A549 (cell line): ENCODE data around the gene GP1BA. TPM values are rescaled to one million over a fixed set of nuclear protein-coding genes. Genes with fewer than 3 reads are reported as not detected.
"Not testable (repeated sequence)": the region's sequence is repeated elsewhere in the genome, so short reads cannot be mapped to it uniquely, and the experiment has no call there.

Source experiments
- ATAC-seq, 2 experiments: fragments of 200-7000 bp in 1 of 2; fragments of >200 bp in 1 of 2; cut with Nextera tagmentation in 1 of 2; cut with Tn5 transposase in 1 of 2; 3 replicates each; pipeline versions ENCODE4 v1.8.0 to v1.9.1; 2018 to 2020; ENCODE audit warnings: mild to moderate bottlenecking in 1 of 2, moderate library complexity in 1 of 2
- CTCF ChIA-PET: fragments of 300-600 bp; sonication (Branson Sonifier 250); formaldehyde crosslinking; extraction: SDS; loops from one replicate; lab custom pipeline; 2021; ENCODE audit warnings: antibody characterized with exemption, inconsistent platforms; lab: Yijun Ruan, JAX
- POLR2A ChIA-PET: fragments of 350-600 bp; formaldehyde crosslinking; extraction: SDS; loops from one replicate; lab custom pipeline; 2021; ENCODE audit warnings: antibody characterized with exemption, inconsistent platforms; lab: Yijun Ruan, JAX
- DNase-seq, 2 experiments: peaks; one replicate each; pipeline versions ENCODE4 v3.0.0 to v3.0.0-alpha.2; 2011 to 2016; ENCODE audit warnings: low read depth in 1 of 2, low spot score in 1 of 2
- FAIRE-seq: peaks from 2 replicates; lab custom pipeline; 2011; peaks lifted over from hg19 to GRCh38; lab: Jason Lieb, UNC
- H3K27ac ChIP-seq, 2 experiments: fragments of >200 bp; sonication (Bioruptor Twin); formaldehyde crosslinking; 3 replicates each; pipeline ENCODE4 v1.5.1; 2016 to 2017
- H3K4me1 ChIP-seq: fragments of >200 bp; sonication (Bioruptor Twin); formaldehyde crosslinking; 3 replicates; pipeline ENCODE4 v1.6.1; 2016
- H3K4me2 ChIP-seq: fragments of >200 bp; sonication (Bioruptor Twin); formaldehyde crosslinking; 3 replicates; pipeline ENCODE4 v1.6.1; 2016
- H3K4me3 ChIP-seq: fragments of >200 bp; sonication (Bioruptor Twin); formaldehyde crosslinking; 3 replicates; pipeline ENCODE4 v1.5.1; 2016
- H3K9me3 ChIP-seq: fragments of >200 bp; sonication (Bioruptor Twin); formaldehyde crosslinking; 3 replicates; pipeline ENCODE4 v1.6.1; 2016
- CBX2 ChIP-seq: fragments of 200-600 bp; sonication (generic); IDR thresholded peaks from 2 replicates; pipeline ENCODE4 v1.6.1; 2016; ENCODE audit warnings: low read depth, mild to moderate bottlenecking, borderline replicate concordance
- CHD4 ChIP-seq: fragments of 200-600 bp; sonication (generic); IDR thresholded peaks from 2 replicates; pipeline ENCODE4 v1.6.1; 2016; ENCODE audit warnings: antibody characterized with exemption, mild to moderate bottlenecking, borderline replicate concordance
- EHF ChIP-seq: fragments of 250-450 bp; sonication (Bioruptor Pico); IDR thresholded peaks from 2 replicates; pipeline ENCODE4 v1.5.0; 2020; ENCODE audit warnings: mild to moderate bottlenecking
- EHMT2 ChIP-seq: fragments of 200-600 bp; sonication (generic); IDR thresholded peaks from 2 replicates; pipeline ENCODE4 v1.6.1; 2016; ENCODE audit warnings: antibody characterized with exemption, low read depth, mild to moderate bottlenecking, moderate library complexity
- EP300 ChIP-seq, 2 experiments: fragments of >200 bp; sonication (Bioruptor Twin); formaldehyde crosslinking; IDR thresholded peaks; 2 replicates in 1 of 2; 3 replicates in 1 of 2; pipeline ENCODE4 v1.6.1; 2016 to 2017
- FOSL2 ChIP-seq, 2 experiments: fragments of 450-650 bp in 1 of 2; fragments of >200 bp in 1 of 2; sonication (Bioruptor Twin) in 1 of 2; formaldehyde crosslinking; IDR thresholded peaks; 2 replicates each; pipeline versions ENCODE4 v1.5.0 to v1.6.1; 2016 to 2020; ENCODE audit warnings: mild to moderate bottlenecking in 1 of 2, moderate library complexity in 1 of 2
- HDAC2 ChIP-seq: fragments of 200-600 bp; sonication (generic); IDR thresholded peaks from 2 replicates; pipeline ENCODE4 v1.6.1; 2016
- HOXA7 ChIP-seq: fragments of 250-450 bp; sonication (Bioruptor Pico); IDR thresholded peaks from 2 replicates; pipeline ENCODE4 v1.5.0; 2020; ENCODE audit warnings: mild to moderate bottlenecking, moderate library complexity
- HOXB5 ChIP-seq: fragments of 250-450 bp; sonication (Bioruptor Pico); IDR thresholded peaks from 2 replicates; pipeline ENCODE4 v1.5.0; 2020; ENCODE audit warnings: mild to moderate bottlenecking, moderate library complexity
- JUNB ChIP-seq: fragments of >200 bp; sonication (Bioruptor Twin); formaldehyde crosslinking; IDR thresholded peaks from 2 replicates; pipeline ENCODE4 v1.6.1; 2016
- MAFK ChIP-seq: fragments of 450-650 bp; IDR thresholded peaks from 2 replicates; pipeline ENCODE4 v1.6.1; 2014; ENCODE audit not compliant: partially characterized antibody
- MAX ChIP-seq: IDR thresholded peaks from 2 replicates; pipeline ENCODE4 v1.6.1; 2012
- PHF8 ChIP-seq: fragments of 200-600 bp; sonication (generic); IDR thresholded peaks from 2 replicates; pipeline ENCODE4 v1.6.1; 2016; ENCODE audit warnings: low read depth, mild to moderate bottlenecking, antibody characterized with exemption, moderate library complexity, borderline replicate concordance
- POLR2A ChIP-seq: IDR thresholded peaks from 2 replicates; pipeline ENCODE4 v1.6.1; 2012; ENCODE audit warnings: mild to moderate bottlenecking, low read length
- POLR2AphosphoS2 ChIP-seq: conservative IDR thresholded peaks from 2 replicates; pipeline ENCODE4 v1.6.1; 2012; ENCODE audit warnings: low read length, improper control_type of control experiment, inconsistent platforms
- REST ChIP-seq: fragments of 200-600 bp; sonication (generic); IDR thresholded peaks from 2 replicates; pipeline ENCODE4 v1.6.1; 2016; ENCODE audit warnings: antibody characterized with exemption, mild to moderate bottlenecking, moderate library complexity
- WGBS: methylation state at CpG from one replicate; pipeline ENCODE4 v1.1.6; 2017; ENCODE audit errors: missing lambda C conversion rate; 5-methylcytosine and 5-hydroxymethylcytosine counted together
- polyA plus RNA-seq, 4 experiments: library from polyadenylated mRNA; depleted of rRNA in 3 of 4; stranded (reverse); fragments of >200 nt; fragmentation: RNase III in 1 of 4; extraction: RNeasy Plus Mini Kit Qiagen cat#74134 plus additional on column Dnase treatment in 1 of 4; gene quantifications; 2 replicates in 3 of 4; 3 replicates in 1 of 4; pipeline ENCODE4 v1.2.3, GENCODE V29; 2011 to 2017
- TF ChIP-seq, protein P1 (sequence below): fragments of 250-450 bp; sonication (Bioruptor Pico); IDR thresholded peaks from 2 replicates; pipeline ENCODE4 v1.5.0; 2021; ENCODE audit warnings: mild to moderate bottlenecking, moderate library complexity, borderline replicate concordance
- TF ChIP-seq, protein P2 (sequence below): IDR thresholded peaks from 2 replicates; pipeline ENCODE4 v1.6.1; 2012

GP1BA gene
- polyA plus RNA-seq, 2 of the 4 experiments (the other 2 are of a cell fraction) = not detected

DNA sequence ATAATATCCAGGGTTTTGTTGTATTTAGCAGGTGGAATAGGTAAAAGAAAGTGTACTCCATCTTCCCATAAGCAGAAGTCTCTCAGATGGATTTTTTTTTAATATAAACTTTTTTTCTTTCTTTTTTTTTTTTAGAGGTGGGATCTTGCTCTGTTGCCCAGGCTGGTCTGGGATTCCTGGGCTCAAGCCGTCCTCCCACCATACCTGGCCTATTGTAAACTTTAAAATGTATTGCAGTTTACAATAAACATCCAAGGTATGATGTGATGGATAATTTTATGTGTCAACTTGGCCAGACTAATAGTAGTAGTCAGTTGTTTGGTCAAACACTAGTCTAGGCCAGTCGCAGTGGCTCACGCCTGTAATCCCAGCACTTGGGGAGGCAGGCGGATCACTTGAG is 10.8 kb upstream of the GP1BA start (continued):
- no peak for TF ChIP-seq REST
- no peak for TF ChIP-seq HDAC2

- not testable (repeated sequence) for H3K4me1 ChIP-seq, FAIRE-seq, H3K9me3 ChIP-seq, H3K4me2 ChIP-seq, H3K27ac ChIP-seq, ATAC-seq, H3K4me3 ChIP-seq, DNase-seq
- ChIA-PET POLR2A (interaction anchor here (2.0 kb wide), 1 partner anchor 14 kb away, joined by 7 read pairs; the partner anchor contains the start of genes RNF167 and SLC25A11), CTCF (interaction anchor here (1.0 to 2.1 kb wide), 6 partner anchors 10 to 445 kb away, joined by 3 to 7 read pairs (median 4); partner anchors contain the start of genes CAMTA2, CHRNE, RNF167 and SLC25A11)
- 94% methylated on average over 24 of the region's 24 CpGs for WGBS
- peak; percentile 20 for TF ChIP-seq MAFK
These were observed 5.3 kb upstream of the GP1BA start for GRCh38 chr17:4926577-4927335.

DNA sequence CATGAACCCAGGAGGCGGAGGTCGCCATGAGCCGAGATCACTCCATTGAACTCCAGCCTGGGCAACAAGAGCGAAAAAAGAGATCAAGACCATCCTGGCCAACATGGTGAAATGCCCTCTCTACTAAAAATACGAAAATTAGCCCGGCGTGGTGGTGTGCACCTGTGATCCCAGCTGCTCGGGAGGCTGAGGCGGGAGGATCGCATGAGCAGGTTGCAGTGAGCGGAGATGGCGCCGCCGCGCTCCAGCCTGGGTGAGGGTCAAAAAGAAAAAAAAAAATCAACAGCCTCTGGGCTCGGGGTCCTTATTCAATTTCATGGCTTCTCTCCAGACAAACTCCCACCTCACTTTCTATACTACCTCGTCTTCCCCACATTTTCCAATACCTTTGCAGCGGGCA is 3.2 kb upstream of the GP1BA start:
- Histone ChIP-seq H3K9me3 (no peaks in the 10 kb centered on the region), H3K4me1 (no peaks in the 10 kb centered on the region), H3K27ac (no peak overlapping the region), H3K4me2 (no peak overlapping the region), H3K4me3 (no peak overlapping the region)
- TF ChIP-seq HOXA7 (no peak), EHMT2 (no peak), EP300 (IDR thresholded peaks at IDR 0.05) (no peak), CHD4 (no peak), MAX (no peak), REST (no peak), POLR2A (no peak), JUNB (no peak), MAFK (no peak), FOSL2 (IDR thresholded peaks at IDR 0.05) (no peak), FOSL2 (CRISPR knock-in tag; IDR thresholded peaks at IDR 0.05) (no peak), CBX2 (no peak), EHF (CRISPR knock-in tag) (no peak), HDAC2 (no peak), POLR2AphosphoS2 (no peak), PHF8 (no peak), HOXB5 (CRISPR knock-in tag) (no peak)
- TF ChIP-seq, protein P1, sequence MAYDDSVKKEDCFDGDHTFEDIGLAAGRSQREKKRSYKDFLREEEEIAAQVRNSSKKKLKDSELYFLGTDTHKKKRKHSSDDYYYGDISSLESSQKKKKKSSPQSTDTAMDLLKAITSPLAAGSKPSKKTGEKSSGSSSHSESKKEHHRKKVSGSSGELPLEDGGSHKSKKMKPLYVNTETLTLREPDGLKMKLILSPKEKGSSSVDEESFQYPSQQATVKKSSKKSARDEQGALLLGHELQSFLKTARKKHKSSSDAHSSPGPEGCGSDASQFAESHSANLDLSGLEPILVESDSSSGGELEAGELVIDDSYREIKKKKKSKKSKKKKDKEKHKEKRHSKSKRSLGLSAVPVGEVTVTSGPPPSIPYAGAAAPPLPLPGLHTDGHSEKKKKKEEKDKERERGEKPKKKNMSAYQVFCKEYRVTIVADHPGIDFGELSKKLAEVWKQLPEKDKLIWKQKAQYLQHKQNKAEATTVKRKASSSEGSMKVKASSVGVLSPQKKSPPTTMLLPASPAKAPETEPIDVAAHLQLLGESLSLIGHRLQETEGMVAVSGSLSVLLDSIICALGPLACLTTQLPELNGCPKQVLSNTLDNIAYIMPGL (CRISPR knock-in tag) = no peak
- TF ChIP-seq, protein P2, sequence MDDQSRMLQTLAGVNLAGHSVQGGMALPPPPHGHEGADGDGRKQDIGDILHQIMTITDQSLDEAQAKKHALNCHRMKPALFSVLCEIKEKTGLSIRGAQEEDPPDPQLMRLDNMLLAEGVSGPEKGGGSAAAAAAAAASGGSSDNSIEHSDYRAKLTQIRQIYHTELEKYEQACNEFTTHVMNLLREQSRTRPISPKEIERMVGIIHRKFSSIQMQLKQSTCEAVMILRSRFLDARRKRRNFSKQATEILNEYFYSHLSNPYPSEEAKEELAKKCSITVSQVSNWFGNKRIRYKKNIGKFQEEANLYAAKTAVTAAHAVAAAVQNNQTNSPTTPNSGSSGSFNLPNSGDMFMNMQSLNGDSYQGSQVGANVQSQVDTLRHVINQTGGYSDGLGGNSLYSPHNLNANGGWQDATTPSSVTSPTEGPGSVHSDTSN = no peak
- DNase-seq (no peak), ATAC-seq (no peak), FAIRE-seq (no peak)
- ChIA-PET POLR2A (interaction anchor here (0.5 kb wide), 1 partner anchor 32 kb away, joined by 6 read pairs; no protein-coding TSS in a partner anchor), CTCF (interaction anchor here (0.9 to 2.4 kb wide), 4 partner anchors 11 to 133 kb away, joined by 3 to 8 read pairs (median 6); partner anchors contain the start of genes RNF167 and SLC25A11)
- 95% methylated on average over 18 of the region's 18 CpGs for WGBS
